Subcutaneous preadipocyte (primary cell): ENCODE measurements around the gene LIMCH1. TPM values are rescaled to one million over a fixed set of nuclear protein-coding genes. Genes with fewer than 3 reads are reported as not detected.

Source experiments
- total RNA-seq: library from RNA; depleted of rRNA; stranded (reverse); fragments of >200 nt; gene quantifications from 2 replicates; pipeline ENCODE4 v1.2.3, GENCODE V29; 2012

The LIMCH1 gene
- 0.39 and 0.73 TPM in 2 replicates for total RNA-seq

GRCh38 chr4:41538017-41538733, at the start of gene LIMCH1:
LIMCH1 (plus strand) TSS chr4:41538157; CDS start chr4:41605996, 67,839 bp downstream.

DNA sequence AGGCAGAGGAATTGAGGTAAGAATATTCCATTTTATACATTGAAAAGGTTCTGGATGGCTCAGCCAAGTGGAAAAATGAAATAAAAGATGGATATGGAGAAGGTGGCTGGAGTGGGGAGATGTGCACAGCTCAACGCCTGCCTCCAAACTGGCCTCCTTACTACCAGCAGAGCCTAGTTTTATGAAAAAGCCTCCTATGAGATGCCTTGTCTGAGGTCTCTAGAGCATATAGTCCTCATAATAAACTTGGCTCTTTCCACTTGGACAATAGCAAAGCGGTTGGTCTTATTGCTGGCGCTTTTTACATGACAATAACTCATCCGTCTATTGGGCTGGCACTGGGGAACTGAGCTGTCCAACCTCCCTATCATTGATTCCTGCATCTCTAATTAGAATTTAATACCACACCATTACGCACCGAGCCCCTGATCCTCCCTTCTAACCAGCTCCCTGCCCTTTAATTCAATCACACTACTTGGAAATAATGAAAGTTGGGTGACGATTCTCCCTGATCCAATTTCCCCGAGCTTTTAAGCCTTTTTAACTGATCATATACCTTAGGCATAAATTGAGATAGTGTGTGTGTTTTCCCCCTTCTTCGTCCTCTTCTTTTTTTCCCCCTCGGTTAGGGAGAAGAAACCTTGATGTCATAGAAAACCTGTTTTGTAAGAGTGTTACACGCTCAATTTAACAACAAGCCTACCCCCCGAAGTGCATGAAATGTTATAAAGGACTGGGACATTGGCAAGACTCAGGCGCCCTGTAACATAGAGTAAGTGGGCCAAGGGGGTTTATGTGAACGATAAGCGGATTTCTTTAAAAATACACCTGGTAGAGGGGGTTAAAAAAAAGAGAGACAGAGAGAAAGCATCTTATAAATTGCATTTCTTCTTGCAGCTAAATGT, 210.9 kb downstream of the LIMCH1 start, which contains the start of gene PHOX2B:
PHOX2B (minus strand) TSS at position 155 of the 905 bp plus-strand sequence; CDS start at position 40, 115 bp downstream.

Other genes starting within 250 kb of the LIMCH1 start
- not detected in 2 replicates for gene PHOX2B, start 210.6 kb downstream of the LIMCH1 start, total RNA-seq